COLO668 (cell line): ENCODE measurements around the gene SECTM1.
A peak's percentile ranks its signal among the peaks of the same experiment; 100 is the strongest.

Source experiments
- DNase-seq: peaks from one replicate; lab custom pipeline; 2025; ENCODE audit not compliant: unreplicated experiment; lab: John Stamatoyannopoulos, UW

SECTM1 gene

DNA sequence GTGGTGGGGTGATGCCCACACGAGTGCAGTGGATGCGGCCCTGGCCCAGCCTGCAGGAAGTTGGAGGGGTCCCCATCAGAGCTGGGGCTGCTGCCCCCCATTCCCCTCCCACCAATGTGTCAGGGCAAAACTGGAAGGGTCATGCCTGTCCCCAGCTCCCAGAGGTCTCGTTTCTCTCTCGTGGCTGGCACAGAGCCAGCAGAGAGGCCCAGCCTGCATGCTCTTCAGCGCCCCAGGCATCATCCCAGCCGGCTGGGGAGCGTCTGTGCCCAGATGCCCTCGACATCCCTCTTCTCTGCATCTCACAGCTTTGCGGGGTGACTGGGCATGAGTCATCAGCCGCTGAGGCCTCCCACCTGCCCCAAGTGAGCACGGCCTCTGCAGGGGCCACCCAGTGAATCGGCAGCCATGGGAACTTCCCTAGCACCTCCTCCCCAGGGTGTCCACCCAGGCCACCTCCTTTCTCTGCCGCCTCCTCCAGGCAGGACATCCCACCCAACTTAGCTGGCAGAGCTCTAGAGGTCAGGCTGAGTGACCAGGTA lies 50.3 kb downstream of the SECTM1 start:
- DNase-seq = peak; percentile 93

DNA sequence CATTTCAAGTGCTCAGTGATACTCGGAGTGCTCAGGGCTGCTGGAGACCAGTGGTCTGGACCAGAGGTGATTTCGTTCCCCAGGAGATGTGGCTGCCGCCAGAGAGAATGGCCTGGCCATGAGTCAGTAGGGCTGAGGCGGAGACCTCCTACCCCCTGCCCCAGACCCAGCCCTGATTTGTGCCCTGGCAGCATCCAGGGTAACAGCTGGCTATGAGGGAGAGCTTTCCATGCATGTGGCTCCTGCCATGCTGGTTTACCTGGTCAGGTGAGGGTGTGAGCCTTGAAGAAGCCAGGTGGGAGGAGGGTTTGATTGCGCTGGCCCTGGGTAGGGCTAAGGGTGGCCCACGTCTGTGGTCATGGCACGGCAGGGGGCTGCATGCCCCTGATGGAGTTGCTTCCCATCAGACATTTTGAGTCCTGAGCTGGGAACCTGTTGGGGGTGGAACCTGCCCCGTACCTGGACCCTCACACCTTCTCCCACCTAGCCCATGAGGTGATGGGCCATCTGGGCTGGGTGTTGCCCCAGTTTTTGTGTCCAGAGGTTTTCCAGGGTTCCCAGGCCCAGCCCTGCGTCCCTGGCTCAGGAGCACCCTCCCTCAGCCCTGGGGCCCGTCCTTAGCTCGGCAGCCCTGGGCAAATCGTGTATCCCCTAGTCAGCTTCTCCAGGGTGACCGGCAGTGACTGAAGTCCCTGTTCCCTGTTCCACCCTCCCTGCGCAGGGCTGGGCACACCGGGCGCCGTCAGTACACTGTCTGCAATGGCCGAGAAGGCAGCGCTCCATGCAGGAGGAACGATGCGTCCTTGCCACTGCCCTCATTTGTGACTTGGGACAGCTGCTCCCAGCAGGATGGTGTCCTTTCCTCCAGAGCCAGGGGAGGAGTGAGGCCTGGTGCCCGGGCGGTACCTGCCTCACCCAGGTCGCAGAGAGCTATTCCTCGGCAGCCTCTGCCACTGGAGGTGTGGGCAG lies 51.0 kb downstream of the SECTM1 start:
- DNase-seq = peak; percentile 52

DNA sequence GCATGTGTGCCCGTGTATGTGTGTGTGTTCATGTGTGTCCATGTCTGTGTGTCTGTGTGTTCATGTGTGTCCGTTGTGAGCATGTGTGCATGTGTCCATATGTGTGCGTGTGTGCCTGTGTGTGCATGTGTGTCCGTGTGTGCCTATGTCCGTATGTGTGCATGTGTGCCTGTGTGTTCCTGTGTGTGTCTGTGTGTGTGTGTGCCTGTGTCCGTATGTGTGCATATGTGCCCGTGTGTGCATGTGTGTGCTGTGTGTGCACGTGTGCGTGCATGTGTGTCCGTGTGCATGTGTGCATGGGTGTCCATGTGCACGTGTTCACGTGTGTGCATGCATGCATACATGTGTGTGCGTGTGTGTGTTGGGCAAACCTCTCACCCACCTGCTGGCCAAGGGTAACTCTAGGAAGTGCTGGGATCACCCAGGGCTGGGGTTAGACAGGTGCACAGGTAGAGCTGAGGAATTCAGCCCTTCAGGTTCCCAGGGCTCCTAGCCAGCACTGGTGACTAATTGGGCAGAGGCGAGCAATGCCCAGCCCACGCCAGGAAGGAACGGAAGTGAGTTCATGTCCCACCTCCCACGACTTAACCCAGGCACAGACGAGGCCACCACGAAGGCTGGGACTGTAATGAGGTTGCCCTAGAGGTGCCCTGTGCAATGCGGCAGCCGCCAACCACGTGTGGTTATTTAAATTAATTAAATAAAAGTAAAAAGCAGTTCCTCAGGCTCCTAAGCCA lies 51.9 kb downstream of the SECTM1 start:
- DNase-seq = peak; percentile 22

DNA sequence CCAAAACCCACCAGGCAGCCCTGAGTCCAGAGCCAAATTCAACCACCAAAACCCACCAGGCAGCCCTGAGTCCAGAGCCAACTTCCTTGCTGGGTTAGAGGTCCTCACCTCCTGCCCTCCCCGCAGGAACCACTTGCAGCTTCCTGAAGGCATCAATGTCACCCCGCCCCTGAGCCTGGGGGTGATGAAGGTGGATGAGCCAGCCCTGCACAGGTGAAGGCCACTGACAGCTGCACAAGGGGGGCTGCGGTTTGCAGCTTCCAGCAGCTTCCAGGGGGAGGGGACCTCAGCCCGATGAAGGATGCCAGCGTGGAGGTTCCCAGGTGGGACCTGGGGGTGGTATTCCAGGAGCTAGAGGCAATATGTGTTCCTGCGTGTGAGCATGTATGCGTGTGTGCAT lies 52.5 kb downstream of the SECTM1 start:
- DNase-seq = no peak

DNA sequence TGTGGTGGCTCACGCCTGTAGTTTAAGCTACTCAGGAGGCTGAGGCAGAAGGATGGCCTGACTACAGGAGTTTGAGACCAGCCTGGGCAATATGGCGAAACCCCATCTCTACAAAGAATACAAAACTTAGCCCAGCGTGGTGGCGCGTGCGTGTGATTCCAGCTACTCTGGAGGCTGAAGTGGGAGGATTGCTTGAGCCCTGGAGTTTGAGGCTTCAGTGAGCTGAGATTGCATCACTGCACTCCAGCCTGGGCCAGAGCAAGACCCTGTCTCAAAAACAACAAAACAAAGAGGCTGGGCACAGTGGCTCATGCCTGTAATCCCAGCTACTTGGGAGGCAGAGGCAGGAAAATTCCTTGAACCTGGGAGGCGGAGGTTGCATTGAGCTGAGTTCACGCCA lies 53.0 kb downstream of the SECTM1 start:
- DNase-seq = no peak

DNA sequence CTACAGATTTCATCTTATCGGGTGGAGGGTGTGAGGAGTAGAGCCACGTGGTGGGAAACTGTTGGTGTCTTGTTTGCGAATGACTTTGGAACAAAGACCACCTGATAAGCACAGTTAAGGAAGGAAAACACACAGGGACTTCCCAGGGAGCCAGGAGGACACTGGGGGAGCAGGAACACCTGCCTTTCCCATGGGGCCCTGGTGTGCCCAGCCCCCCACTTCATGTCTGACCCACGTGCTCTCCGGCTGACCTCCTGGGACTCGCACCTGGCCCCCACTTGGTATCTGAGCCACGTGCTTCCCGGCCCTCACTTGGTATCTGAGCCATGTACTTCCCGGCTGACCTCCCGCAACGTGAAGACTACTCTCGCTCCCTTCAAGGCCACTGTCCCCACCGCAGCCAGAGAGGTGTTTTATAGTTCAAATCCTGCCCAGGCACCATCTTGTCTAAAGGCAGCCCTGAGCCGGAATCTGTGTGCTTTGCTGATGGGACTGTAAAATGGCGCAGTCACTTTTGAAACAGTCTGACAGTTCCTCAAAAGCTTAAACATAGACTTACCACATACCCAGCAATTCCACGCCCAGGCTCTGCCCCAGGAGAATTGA lies 54.7 kb downstream of the SECTM1 start:
- DNase-seq = peak; percentile 34

DNA sequence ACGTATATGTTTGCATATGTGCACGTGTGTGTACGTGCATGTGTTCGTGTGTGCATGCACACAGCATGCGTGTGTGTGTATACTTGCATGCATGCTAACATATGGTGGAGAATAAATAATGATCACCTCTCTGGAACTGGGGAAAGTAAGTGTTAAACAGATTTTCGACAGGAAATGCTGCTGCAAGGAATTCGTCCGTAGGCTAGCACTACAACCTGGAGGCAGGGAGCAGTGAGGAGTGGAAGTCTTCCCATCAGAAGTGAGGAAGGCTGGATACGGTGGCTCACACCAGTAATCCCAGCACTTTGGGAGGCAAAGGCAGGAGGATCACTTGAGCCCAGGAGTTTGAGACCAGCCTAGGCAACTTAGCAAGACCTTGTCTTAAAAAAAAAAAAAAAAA lies 55.3 kb downstream of the SECTM1 start:
- DNase-seq = no peak

DNA sequence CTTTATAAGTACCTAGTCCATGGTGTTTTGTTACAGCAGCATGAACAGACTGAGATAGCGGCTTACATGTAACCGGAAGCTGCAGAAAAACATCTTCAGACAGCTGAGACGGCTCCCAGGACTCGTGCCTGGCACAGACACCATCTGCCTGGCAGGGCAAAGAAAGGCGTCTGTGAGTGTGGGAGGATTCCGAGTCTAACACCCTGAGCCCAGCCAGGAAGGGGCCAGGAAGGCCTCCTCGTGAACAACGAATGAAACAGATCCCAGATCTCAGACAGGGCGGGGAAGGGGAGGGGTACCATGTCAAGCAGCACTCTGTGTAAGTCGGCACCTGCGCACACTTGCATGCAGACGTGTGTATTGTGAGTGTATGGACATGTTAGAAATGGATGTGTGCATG lies 55.7 kb downstream of the SECTM1 start:
- DNase-seq = no peak

DNA sequence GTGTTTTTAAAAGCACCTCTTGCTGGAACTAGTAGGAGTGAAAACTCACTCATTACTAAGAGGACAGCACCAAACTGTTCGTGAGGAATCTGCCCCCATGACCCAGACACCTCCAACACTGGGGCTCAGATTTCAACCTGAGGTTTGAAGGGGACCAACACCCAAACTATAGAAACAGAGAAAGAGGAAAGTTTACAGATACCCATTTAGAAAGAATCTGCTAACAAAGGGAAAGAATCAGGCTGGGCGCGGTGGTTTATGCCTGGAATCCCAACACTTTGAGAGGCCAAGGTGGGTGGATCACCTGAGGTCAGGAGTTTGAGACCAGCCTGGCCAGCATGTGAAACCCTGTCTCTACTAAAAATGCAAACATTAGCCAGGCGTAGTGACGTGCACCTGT lies 56.6 kb downstream of the SECTM1 start:
- DNase-seq = no peak

DNA sequence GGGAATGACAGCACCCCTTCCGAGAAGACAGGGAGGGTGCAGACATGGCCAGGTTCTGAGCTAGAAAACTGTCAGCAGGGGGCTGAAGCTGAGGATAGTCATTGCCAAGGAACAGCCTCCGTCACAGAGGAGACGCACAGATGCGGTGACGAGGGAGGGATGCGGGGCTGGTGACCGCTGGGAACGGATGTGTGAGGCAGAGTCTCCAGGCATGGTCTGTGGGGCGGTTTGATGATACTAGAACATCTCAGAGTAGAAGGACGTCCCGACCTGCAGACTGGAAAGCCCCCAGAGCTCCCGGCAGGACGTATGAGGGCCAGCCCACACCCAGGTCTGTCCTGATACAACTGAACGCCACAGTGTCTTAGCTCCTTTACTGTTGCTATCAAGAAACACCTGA lies 58.2 kb downstream of the SECTM1 start:
- no peak for DNase-seq

DNA sequence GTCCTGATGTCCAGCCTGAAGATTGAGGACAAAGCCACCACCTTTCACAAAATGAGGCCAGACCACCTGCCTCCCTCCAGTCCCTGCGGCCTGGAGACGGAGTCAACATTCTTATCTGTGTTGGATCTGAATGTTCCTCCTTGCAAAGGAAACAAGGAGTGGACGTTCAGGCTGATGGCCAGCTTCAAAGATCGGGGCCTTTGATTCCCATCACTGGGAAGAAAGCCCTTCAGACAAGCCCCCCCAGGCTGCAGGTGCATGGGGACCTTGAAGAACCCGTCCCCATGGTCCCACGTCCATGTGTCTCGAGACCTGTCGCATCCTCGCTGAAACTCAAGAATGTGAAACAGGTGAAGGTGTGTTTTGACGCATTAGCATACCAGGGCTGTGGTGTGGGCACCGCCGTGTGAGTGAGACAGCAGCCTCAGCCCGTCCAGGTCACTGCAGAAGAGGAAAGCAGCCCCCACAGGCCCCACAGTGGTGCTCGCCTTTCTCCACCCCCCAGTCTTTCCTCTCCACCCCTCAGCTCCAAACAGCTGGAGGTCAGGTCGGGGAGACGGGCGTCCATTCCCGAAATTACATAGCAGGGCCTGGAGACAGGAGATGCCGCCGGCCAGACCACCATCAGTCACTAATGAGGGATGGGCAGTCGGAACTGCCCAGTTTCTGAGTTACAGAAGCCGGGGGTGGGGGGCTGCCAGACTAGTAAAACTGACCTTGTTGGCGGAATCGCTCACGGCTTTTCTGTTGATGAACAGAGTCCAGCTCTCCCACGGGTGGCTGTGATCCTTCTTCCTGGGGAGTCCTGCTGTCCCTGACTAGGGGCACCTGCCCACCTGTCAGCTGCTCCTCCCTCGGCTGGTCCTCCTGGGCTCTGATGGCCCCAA lies 59.2 kb downstream of the SECTM1 start:
- no peak for DNase-seq

DNA sequence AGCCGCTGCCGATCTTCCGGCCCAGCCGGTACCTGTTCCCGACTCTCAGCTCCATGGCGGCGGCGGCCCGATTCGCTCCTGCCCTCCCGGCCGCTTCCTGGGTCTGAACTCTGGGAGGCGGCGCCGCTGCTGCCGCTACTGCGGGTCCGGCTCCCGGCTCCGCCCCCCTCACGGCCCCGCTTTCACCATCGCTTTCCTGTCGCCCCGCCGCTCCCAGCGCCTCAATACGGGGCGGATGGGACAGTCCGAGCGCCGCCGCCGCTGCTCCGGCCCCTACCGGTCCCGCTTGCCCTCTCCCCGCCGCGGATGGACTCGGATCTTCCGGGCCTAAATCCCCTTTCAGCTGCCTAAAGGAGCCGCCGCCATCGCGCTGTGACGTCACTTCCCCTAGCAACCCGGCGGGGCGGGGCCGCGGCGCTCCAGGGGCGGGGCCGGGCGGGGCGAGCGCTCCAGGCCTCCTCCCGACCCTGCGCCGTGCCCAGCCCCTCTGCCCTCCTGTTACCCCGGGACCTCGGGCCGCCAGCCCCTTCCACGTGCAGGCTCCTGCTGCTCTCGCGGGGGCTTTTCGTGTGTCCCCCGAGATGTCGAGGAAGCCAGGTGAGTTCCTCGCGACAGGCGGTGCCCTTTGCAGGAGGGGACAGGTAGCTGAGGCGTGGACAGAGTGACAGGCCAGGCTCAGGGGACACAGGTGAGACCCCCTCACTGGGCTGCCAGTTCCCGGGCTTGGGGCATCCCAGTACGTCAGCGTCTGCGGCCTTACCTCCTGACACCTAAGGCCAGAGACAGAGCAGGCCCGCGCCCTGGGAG lies 60.0 kb downstream of the SECTM1 start, which contains the start of gene CSNK1D:
CSNK1D (minus strand) TSS at position 374 of the 807 bp plus-strand sequence; CDS start at position 55, 319 bp downstream.
- peak; percentile 88 for DNase-seq

DNA sequence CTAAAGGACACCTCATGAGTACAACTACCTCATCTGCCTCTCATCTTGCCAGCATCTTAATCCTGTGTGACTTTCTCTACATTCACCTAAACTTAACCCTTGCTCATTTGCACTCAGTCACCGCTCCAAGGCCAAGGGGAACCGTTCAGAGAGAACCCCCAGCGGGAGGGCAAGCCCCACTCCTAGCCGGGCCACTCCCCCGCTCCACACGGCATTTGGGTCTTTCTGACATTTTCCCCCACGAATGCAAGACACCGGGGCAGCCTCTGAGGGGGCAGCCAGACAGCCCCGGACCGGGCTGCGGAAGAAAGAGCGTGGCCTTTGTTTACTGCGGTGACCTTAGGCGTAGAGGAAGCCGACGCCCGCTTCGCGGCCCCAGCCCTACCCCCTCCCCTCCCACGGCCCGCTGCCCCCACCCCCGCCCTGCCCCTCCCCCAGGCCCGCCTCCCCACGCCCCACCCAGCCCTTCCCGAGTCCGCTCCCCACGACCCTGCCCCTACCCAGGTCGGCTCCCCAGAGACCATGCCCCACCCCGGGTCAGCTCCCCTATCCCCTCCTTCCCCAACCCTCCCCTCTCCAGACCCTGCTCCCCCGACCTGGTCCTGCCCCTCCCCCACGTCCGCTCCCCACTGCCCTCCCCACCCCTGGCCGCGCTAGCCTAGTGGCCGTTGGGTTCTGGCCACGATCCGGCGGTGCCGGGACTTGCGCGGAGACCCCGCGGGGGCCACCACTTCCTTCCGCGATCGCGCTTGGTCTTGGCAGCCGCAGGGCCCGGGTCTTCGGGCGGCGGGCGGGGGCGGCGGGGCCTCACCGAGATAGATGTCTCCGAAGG lies 60.9 kb downstream of the SECTM1 start:
- peak; percentile 15 for DNase-seq

DNA sequence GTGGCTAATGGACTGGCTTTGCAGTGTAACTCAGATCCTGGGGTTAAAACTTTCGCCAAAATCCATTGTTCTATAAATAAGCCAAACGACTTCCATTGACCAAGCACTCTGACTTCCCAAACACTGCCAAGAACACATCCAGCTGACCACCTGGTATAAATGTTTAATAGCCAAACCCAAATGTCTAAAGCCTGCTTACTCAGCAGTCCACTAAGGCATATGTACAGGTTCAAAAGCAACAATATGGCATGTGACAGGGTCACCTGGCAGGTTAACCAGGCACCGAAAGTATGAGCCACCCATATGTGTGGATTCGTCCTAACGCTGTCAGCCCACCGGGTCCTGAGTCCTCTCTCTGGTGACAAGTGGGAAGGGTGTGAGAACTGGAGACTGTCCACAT lies 62.2 kb downstream of the SECTM1 start:
- no peak for DNase-seq
